KMS-11 (cell line): ENCODE measurements around the gene AGAP2.
A peak's percentile ranks its signal among the peaks of the same experiment; 100 is the strongest.

Experiments used
- H2AFZ ChIP-seq: fragments of 200-600 bp; sonication (generic); 2 replicates; pipeline ENCODE4 v1.6.1; 2016; ENCODE audit warnings: antibody characterized with exemption, mixed run types, low read depth
- H3K27ac ChIP-seq: fragments of 200-600 bp; sonication (generic); 2 replicates; pipeline ENCODE4 v1.6.1; 2016; ENCODE audit warnings: mild to moderate bottlenecking, mixed run types
- H3K27me3 ChIP-seq: fragments of 200-600 bp; sonication (generic); 2 replicates; pipeline ENCODE4 v1.6.1; 2017; ENCODE audit warnings: mild to moderate bottlenecking, low read depth, mixed run types, moderate library complexity; ENCODE audit not compliant: insufficient read depth
- H3K36me3 ChIP-seq: fragments of 200-600 bp; sonication (generic); 2 replicates; pipeline ENCODE4 v1.6.1; 2017; ENCODE audit warnings: mild to moderate bottlenecking, mixed run types; ENCODE audit not compliant: insufficient read depth
- H3K4me1 ChIP-seq: fragments of 200-600 bp; sonication (generic); 2 replicates; pipeline ENCODE4 v1.6.1; 2016; ENCODE audit warnings: mild to moderate bottlenecking, low read depth, mixed run types; ENCODE audit not compliant: poor library complexity, severe bottlenecking
- H3K4me2 ChIP-seq: fragments of 200-600 bp; sonication (generic); 2 replicates; pipeline ENCODE4 v1.7.0; 2016; ENCODE audit warnings: mild to moderate bottlenecking, mixed run types
- H3K4me3 ChIP-seq: fragments of 200-600 bp; sonication (generic); IDR thresholded peaks from 2 replicates; pipeline ENCODE4 v1.6.1; 2017; ENCODE audit warnings: low read depth, low read length, mixed read lengths; ENCODE audit not compliant: insufficient read depth
- H3K79me2 ChIP-seq: fragments of 200-600 bp; sonication (generic); 2 replicates; pipeline ENCODE4 v1.6.1; 2016; ENCODE audit warnings: low read depth, mixed run types; ENCODE audit not compliant: insufficient read depth
- H3K9ac ChIP-seq: fragments of 200-600 bp; sonication (generic); 2 replicates; pipeline ENCODE4 v1.6.1; 2016; ENCODE audit warnings: mild to moderate bottlenecking, mixed run types
- H4K20me1 ChIP-seq: fragments of 200-600 bp; sonication (generic); 2 replicates; pipeline ENCODE4 v1.6.1; 2016; ENCODE audit warnings: mild to moderate bottlenecking, mixed run types; ENCODE audit not compliant: insufficient read depth
- TF ChIP-seq, protein P1 (sequence below): fragments of 200-600 bp; sonication (generic); conservative IDR thresholded peaks from 2 replicates; pipeline ENCODE4 v1.6.1; 2017; ENCODE audit warnings: low read depth, mild to moderate bottlenecking, antibody characterized with exemption, low read length, moderate library complexity, mixed read lengths

The AGAP2 gene

DNA sequence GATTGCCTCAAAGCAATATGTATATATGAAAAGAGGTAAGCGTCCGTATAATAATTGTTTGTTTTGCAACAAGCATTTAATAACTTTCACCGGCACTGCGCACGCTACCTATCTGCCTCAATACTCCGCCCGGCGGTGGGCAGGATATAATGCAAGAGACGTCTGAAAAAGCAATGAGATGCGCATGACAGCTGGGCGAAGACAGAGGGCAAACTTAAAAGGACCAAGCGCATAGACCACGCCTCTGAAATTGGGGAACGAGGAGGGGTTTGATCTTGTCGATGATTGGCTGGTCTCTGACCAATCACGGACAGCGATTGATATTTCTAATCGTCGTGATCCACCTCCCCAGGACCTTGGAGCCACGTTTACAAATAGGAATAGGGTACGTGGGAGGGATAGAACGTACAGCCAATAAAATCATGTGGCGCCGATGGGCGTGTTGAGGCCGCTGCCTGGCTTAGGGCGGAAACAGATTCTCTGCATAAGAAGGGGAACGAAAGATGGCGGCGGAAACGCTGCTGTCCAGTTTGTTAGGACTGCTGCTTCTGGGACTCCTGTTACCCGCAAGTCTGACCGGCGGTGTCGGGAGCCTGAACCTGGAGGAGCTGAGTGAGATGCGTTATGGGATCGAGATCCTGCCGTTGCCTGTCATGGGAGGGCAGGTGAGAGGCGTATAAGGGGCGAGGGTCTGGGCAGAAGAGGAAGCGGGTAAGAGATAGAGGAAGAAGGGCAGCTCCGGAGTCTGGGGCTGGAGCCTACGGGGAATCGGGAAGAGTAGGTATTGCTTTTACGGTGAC, 44.7 kb downstream of the AGAP2 start, which contains the start of gene OS9:
Gene OS9 (plus strand): TSS at position 474 of the 800 bp plus-strand sequence. CDS start 30 bp downstream, at position 504.
- Histone ChIP-seq H3K9ac (peak within 1 kb of the TSS; percentile 64), H3K4me2 (peak within 1 kb of the TSS; percentile 89), H2AFZ (peak within 1 kb of the TSS; percentile 89), H3K27me3 (no peaks in the 10 kb centered on the region), H3K79me2 (peaks cover 14% of the 10 kb centered on the region), H3K4me1 (peaks cover 15% of the 10 kb centered on the region), H4K20me1 (no peaks in the 10 kb centered on the region), H3K36me3 (no peaks in the 10 kb centered on the region; the same call in 1 of the 2 replicates), H3K4me3 (peak within 1 kb of the TSS; percentile 92), H3K27ac (peak within 1 kb of the TSS; percentile 28)
- TF ChIP-seq, protein P1, sequence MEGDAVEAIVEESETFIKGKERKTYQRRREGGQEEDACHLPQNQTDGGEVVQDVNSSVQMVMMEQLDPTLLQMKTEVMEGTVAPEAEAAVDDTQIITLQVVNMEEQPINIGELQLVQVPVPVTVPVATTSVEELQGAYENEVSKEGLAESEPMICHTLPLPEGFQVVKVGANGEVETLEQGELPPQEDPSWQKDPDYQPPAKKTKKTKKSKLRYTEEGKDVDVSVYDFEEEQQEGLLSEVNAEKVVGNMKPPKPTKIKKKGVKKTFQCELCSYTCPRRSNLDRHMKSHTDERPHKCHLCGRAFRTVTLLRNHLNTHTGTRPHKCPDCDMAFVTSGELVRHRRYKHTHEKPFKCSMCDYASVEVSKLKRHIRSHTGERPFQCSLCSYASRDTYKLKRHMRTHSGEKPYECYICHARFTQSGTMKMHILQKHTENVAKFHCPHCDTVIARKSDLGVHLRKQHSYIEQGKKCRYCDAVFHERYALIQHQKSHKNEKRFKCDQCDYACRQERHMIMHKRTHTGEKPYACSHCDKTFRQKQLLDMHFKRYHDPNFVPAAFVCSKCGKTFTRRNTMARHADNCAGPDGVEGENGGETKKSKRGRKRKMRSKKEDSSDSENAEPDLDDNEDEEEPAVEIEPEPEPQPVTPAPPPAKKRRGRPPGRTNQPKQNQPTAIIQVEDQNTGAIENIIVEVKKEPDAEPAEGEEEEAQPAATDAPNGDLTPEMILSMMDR: peak; percentile 99

DNA sequence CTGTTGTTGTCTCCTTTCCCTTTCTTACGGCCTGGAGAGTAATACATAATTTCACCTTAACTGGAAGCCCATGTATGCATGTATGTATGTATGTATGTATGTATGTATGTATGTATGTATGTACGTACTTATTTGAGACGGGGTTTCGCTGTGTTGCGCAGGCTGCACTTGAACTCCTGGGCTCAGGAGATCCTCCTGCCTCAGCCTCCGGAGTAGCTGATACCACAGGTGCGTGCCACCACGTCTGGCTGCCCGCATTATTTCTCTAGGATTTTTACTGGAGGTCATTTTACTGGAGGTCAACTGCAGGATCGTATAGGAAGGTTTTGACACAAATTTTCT, 45.3 kb downstream of the AGAP2 start:
- Histone ChIP-seq H3K27me3 (no peaks in the 10 kb centered on the region), H3K4me3 (no peak overlapping the region), H3K4me1 (peaks cover 15% of the 10 kb centered on the region), H3K36me3 (no peaks in the 10 kb centered on the region; the same call in 1 of the 2 replicates), H2AFZ (peak overlapping the region; percentile 74), H4K20me1 (no peaks in the 10 kb centered on the region), H3K79me2 (peaks cover 14% of the 10 kb centered on the region), H3K27ac (no peak overlapping the region), H3K4me2 (peak overlapping the region; percentile 26), H3K9ac (no peak overlapping the region)
- TF ChIP-seq, protein P1: no peak

DNA sequence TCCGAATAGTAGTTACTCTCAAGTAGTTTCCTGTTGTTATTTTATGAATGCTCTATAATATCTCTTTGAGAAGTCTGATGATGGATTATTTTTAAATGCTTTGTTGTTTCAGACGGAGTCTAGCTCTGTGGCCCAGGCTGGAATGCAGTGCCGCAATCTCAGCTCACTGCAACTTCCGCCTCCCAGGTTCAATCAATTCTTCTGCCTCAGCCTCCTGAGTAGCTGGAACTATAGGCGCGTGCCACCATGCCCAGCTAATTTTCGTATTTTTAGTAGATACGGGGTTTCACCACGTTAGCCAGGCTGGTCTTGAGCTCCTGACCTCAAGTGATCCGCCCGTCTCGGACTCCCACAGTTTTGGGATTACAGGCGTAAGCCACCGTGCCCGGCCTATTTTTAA, 46.0 kb downstream of the AGAP2 start:
- H2AFZ ChIP-seq: no peak overlapping the region
- TF ChIP-seq, protein P1: no peak
- peaks cover 14% of the 10 kb centered on the region for H3K79me2 ChIP-seq
- no peaks in the 10 kb centered on the region for H3K27me3 ChIP-seq
- H3K4me1 ChIP-seq: peaks cover 15% of the 10 kb centered on the region
- no peaks in the 10 kb centered on the region for H4K20me1 ChIP-seq
- no peak overlapping the region for H3K27ac ChIP-seq
- H3K4me2 ChIP-seq: no peak overlapping the region
- H3K9ac ChIP-seq: no peak overlapping the region
- H3K36me3 ChIP-seq: no peaks in the 10 kb centered on the region
- no peak overlapping the region for H3K4me3 ChIP-seq

DNA sequence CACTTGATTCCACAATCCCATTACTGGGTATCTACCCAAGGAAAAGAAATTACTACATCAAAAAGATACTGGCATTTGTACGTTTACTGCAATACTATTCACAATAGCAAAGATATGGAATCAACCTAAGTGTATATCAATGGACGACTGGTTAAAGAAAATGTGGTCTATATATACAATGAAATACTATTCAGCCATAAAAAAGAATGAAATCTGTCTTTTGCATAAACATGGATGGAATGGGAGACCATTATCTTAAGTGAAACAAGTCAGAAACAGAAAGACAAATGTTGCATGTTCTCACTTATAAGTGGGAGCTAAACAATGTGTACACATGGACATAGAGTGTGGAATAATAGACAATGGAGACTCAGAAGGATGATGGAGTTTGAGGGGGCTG, 49.6 kb downstream of the AGAP2 start:
- Histone ChIP-seq H3K27me3 (no peaks in the 10 kb centered on the region), H3K4me3 (no peak overlapping the region), H4K20me1 (no peaks in the 10 kb centered on the region), H3K9ac (no peak overlapping the region), H2AFZ (no peak overlapping the region), H3K79me2 (no peaks in the 10 kb centered on the region), H3K27ac (no peak overlapping the region), H3K36me3 (no peaks in the 10 kb centered on the region), H3K4me1 (peaks cover 6% of the 10 kb centered on the region), H3K4me2 (no peak overlapping the region)
- TF ChIP-seq, protein P1: no peak
